H1 (cell line): ENCODE results near the gene CNOT6L. TPM values are rescaled to one million over a fixed set of nuclear protein-coding genes. Genes with fewer than 3 reads are reported as not detected.

ENCODE experiments used
- CTCF ChIA-PET: fragments of 300-600 bp; sonication (Branson Sonifier 250); formaldehyde crosslinking; loops from one replicate; lab custom pipeline; 2021; ENCODE audit not compliant: partially characterized antibody; lab: Charles Lee
- POLR2A ChIA-PET: fragments of 300-600 bp; sonication (Branson Sonifier 250); formaldehyde crosslinking; loops from one replicate; lab custom pipeline; 2021; ENCODE audit warnings: inconsistent platforms; ENCODE audit not compliant: partially characterized antibody; lab: Charles Lee
- DNase-seq, 2 experiments: peaks; one replicate each; pipeline versions ENCODE4 v3.0.0 to v3.0.0-alpha.2; 2010 to 2022; ENCODE audit warnings: low spot score in 2 of 2, low read depth in 1 of 2, mixed read lengths in 1 of 2
- FAIRE-seq: peaks from 2 replicates; lab custom pipeline; 2011; peaks lifted over from hg19 to GRCh38; lab: Jason Lieb, UNC
- H2AFZ ChIP-seq: 2 replicates; pipeline ENCODE4 v1.8.1; 2012; ENCODE audit warnings: low read length, inconsistent platforms
- H2AK5ac ChIP-seq: 2 replicates; pipeline ENCODE4 v1.6.1; 2013; ENCODE audit warnings: low read depth, low read length
- H2BK120ac ChIP-seq: replicated peaks from 2 replicates; pipeline ENCODE3; 2013; ENCODE audit warnings: low read depth, low read length, inconsistent platforms
- H2BK12ac ChIP-seq: 2 replicates; pipeline ENCODE4 v1.6.1; 2013; ENCODE audit warnings: low read depth, low read length
- H2BK15ac ChIP-seq: 2 replicates; pipeline ENCODE4 v1.6.1; 2013; ENCODE audit warnings: low read length
- H2BK20ac ChIP-seq: 2 replicates; pipeline ENCODE4 v1.6.1; 2013; ENCODE audit warnings: low read length
- H2BK5ac ChIP-seq: 2 replicates; pipeline ENCODE4 v1.6.1; 2013; ENCODE audit warnings: low read depth, low read length
- H3K14ac ChIP-seq: 2 replicates; pipeline ENCODE4 v1.6.1; 2013; ENCODE audit warnings: inconsistent platforms; ENCODE audit not compliant: insufficient read length
- H3K18ac ChIP-seq: 2 replicates; pipeline ENCODE4 v1.6.1; 2013; ENCODE audit warnings: low read length; ENCODE audit errors: extremely low read depth
- H3K23ac ChIP-seq: 2 replicates; pipeline ENCODE4 v1.6.1; 2013; ENCODE audit warnings: inconsistent platforms; ENCODE audit not compliant: insufficient read length
- H3K23me2 ChIP-seq: 2 replicates; pipeline ENCODE4 v1.6.1; 2013; ENCODE audit warnings: low read depth, low read length
- H3K27ac ChIP-seq: 2 replicates; pipeline ENCODE4 v1.6.1; 2011; ENCODE audit warnings: low read depth, low read length, inconsistent platforms
- H3K27me3 ChIP-seq, 4 experiments: replicated peaks in 1 of 4; 1 replicate in 1 of 4; 2 replicates in 3 of 4; pipeline versions ENCODE4 v1.6.1 to v1.8.1; 2011 to 2013; ENCODE audit warnings: low read length in 3 of 4, mild to moderate bottlenecking in 3 of 4, inconsistent platforms in 2 of 4, mixed read lengths in 2 of 4, moderate library complexity in 1 of 4; ENCODE audit not compliant: control insufficient read depth in 3 of 4, insufficient read depth in 3 of 4; ENCODE audit errors: extremely low read depth in 1 of 4
- H3K36me3 ChIP-seq, 4 experiments: 2 replicates each; pipeline versions ENCODE4 v1.6.1 to v1.8.1; 2011 to 2013; ENCODE audit warnings: mild to moderate bottlenecking in 4 of 4, low read length in 3 of 4, moderate library complexity in 2 of 4, control low read depth in 1 of 4, inconsistent platforms in 1 of 4; ENCODE audit not compliant: insufficient read depth in 4 of 4, control insufficient read depth in 2 of 4
- H3K4ac ChIP-seq: replicated peaks from 2 replicates; pipeline ENCODE3; 2013; ENCODE audit warnings: low read length, low read depth, mixed read lengths, inconsistent platforms; ENCODE audit not compliant: insufficient read length
- H3K4me1 ChIP-seq, 4 experiments: replicated peaks in 1 of 4; 1 replicate in 1 of 4; 2 replicates in 3 of 4; pipeline versions ENCODE4 v1.6.1 to v1.8.1; 2011 to 2013; ENCODE audit warnings: low read length in 3 of 4, inconsistent platforms in 2 of 4, mixed read lengths in 1 of 4; ENCODE audit not compliant: insufficient read depth in 4 of 4, control insufficient read depth in 3 of 4
- H3K4me2 ChIP-seq, 2 experiments: 2 replicates each; pipeline versions ENCODE4 v1.6.1 to v1.8.1; 2011 to 2013; ENCODE audit warnings: low read depth in 2 of 2, low read length in 2 of 2, control low read depth in 1 of 2, inconsistent platforms in 1 of 2, mild to moderate bottlenecking in 1 of 2; ENCODE audit not compliant: insufficient read depth in 1 of 2
- H3K4me3 ChIP-seq, 4 experiments: fragments of 200-600, 300-600 bp in 1 of 4; sonication (generic), shearing (Covaris generic), sonication (Bioruptor Twin) in 1 of 4; 2 replicates each; pipeline versions ENCODE4 v1.5.1 to v1.8.1; 2011 to 2016; ENCODE audit warnings: low read length in 4 of 4, low read depth in 3 of 4, control low read depth in 2 of 4, inconsistent platforms in 2 of 4, mild to moderate bottlenecking in 2 of 4, mixed read lengths in 1 of 4, moderate library complexity in 1 of 4; ENCODE audit not compliant: insufficient read depth in 2 of 4; ENCODE audit errors: extremely low read depth in 1 of 4
- H3K56ac ChIP-seq: replicated peaks from 2 replicates; pipeline ENCODE3; 2013; ENCODE audit warnings: low read depth, mild to moderate bottlenecking, mixed read lengths, low read length, inconsistent platforms; ENCODE audit not compliant: insufficient read length
- H3K79me1 ChIP-seq: 2 replicates; pipeline ENCODE4 v1.6.1; 2013; ENCODE audit warnings: low read depth, low read length, control low read depth
- H3K79me2 ChIP-seq, 2 experiments: 2 replicates each; pipeline versions ENCODE4 v1.6.1 to v1.8.1; 2012 to 2013; ENCODE audit warnings: low read length in 2 of 2, mild to moderate bottlenecking in 2 of 2, inconsistent platforms in 1 of 2; ENCODE audit not compliant: insufficient read depth in 2 of 2, control insufficient read depth in 1 of 2
- H3K9ac ChIP-seq, 4 experiments: replicated peaks in 1 of 4; 1 replicate in 1 of 4; 2 replicates in 3 of 4; pipeline versions ENCODE4 v1.6.1 to v1.8.1; 2011 to 2013; ENCODE audit warnings: low read depth in 3 of 4, low read length in 3 of 4, control low read depth in 2 of 4, mild to moderate bottlenecking in 2 of 4, moderate library complexity in 2 of 4, inconsistent platforms in 1 of 4; ENCODE audit errors: extremely low read depth in 1 of 4
- H3K9me3 ChIP-seq, 2 experiments: 2 replicates each; pipeline versions ENCODE4 v1.6.1 to v1.8.1; 2012 to 2013; ENCODE audit warnings: mild to moderate bottlenecking in 2 of 2, moderate library complexity in 2 of 2, control low read depth in 1 of 2, inconsistent platforms in 1 of 2, low read depth in 1 of 2, low read length in 1 of 2, mixed read lengths in 1 of 2; ENCODE audit not compliant: insufficient read depth in 2 of 2
- H4K20me1 ChIP-seq, 2 experiments: replicated peaks in 1 of 2; 2 replicates each; pipeline versions ENCODE3 to v1.8.1; 2011 to 2013; ENCODE audit warnings: inconsistent platforms in 2 of 2, low read length in 2 of 2, mild to moderate bottlenecking in 1 of 2; ENCODE audit not compliant: insufficient read depth in 2 of 2, control insufficient read depth in 1 of 2
- H4K5ac ChIP-seq: 2 replicates; pipeline ENCODE4 v1.6.1; 2013; ENCODE audit warnings: low read length, low read depth, mixed read lengths, inconsistent platforms; ENCODE audit not compliant: insufficient read length
- H4K8ac ChIP-seq: 2 replicates; pipeline ENCODE4 v1.8.0; 2013; ENCODE audit warnings: mild to moderate bottlenecking, moderate library complexity, low read length, inconsistent platforms; ENCODE audit not compliant: insufficient read depth; ENCODE audit errors: extremely low read depth
- H4K91ac ChIP-seq: replicated peaks from 2 replicates; pipeline ENCODE3; 2013; ENCODE audit warnings: low read length, mixed read lengths, inconsistent platforms; ENCODE audit not compliant: insufficient read length
- BACH1 ChIP-seq: IDR thresholded peaks from 2 replicates; pipeline ENCODE4 v1.6.1; 2012; ENCODE audit warnings: low read length, improper control_type of control experiment
- CHD2 ChIP-seq: IDR thresholded peaks from 2 replicates; pipeline ENCODE4 v1.6.1; 2012; ENCODE audit warnings: low read length, improper control_type of control experiment
- CREB1 ChIP-seq: IDR thresholded peaks from 2 replicates; pipeline ENCODE4 v1.6.1; 2012; ENCODE audit warnings: inconsistent platforms
- EGR1 ChIP-seq: IDR thresholded peaks from 2 replicates; pipeline ENCODE4 v1.6.1; 2011; ENCODE audit warnings: low read depth, low read length, borderline replicate concordance
- HDAC2 ChIP-seq, 2 experiments: fragments of 300-600 bp in 1 of 2; sonication (generic) in 1 of 2; IDR thresholded peaks; 2 replicates each; pipeline ENCODE4 v1.6.1; 2011 to 2012; ENCODE audit warnings: low read depth in 2 of 2, low read length in 2 of 2, mild to moderate bottlenecking in 2 of 2, moderate library complexity in 2 of 2, borderline replicate concordance in 1 of 2, inconsistent platforms in 1 of 2
- KDM4A ChIP-seq: IDR thresholded peaks from one replicate; pipeline ENCODE4 v1.7.1; 2012; ENCODE audit warnings: low read depth, mild to moderate bottlenecking, moderate library complexity, low read length, inconsistent platforms; ENCODE audit not compliant: severe bottlenecking
- NANOG ChIP-seq: IDR thresholded peaks from 2 replicates; pipeline ENCODE4 v1.6.1; 2011; ENCODE audit warnings: low read length, low read depth, mild to moderate bottlenecking, inconsistent platforms; ENCODE audit not compliant: insufficient read depth, poor library complexity, severe bottlenecking
- POU5F1 ChIP-seq: IDR thresholded peaks from 2 replicates; pipeline ENCODE4 v1.6.1; 2011; ENCODE audit warnings: low read depth, mild to moderate bottlenecking, low read length, moderate library complexity
- RFX5 ChIP-seq: IDR thresholded peaks from 2 replicates; pipeline ENCODE4 v1.6.1; 2011; ENCODE audit warnings: low read depth, low read length, improper control_type of control experiment, borderline replicate concordance
- RNF2 ChIP-seq: fragments of 200-900, 300-1000 bp; sonication (generic); IDR thresholded peaks from 2 replicates; pipeline ENCODE4 v1.7.1; 2016; ENCODE audit warnings: borderline replicate concordance, low read depth, mild to moderate bottlenecking, antibody characterized with exemption, low read length; ENCODE audit not compliant: poor library complexity, severe bottlenecking; ENCODE audit errors: missing control alignments
- SP1 ChIP-seq: IDR thresholded peaks from 2 replicates; pipeline ENCODE4 v1.6.1; 2011; ENCODE audit warnings: low read depth, low read length
- SP2 ChIP-seq: IDR thresholded peaks from 2 replicates; pipeline ENCODE4 v1.6.1; 2012; ENCODE audit warnings: mild to moderate bottlenecking, low read length, inconsistent platforms
- SP4 ChIP-seq: IDR thresholded peaks from 2 replicates; pipeline ENCODE4 v1.6.1; 2012; ENCODE audit warnings: low read length, inconsistent platforms
- TAF7 ChIP-seq: optimal IDR thresholded peaks from 2 replicates; pipeline ENCODE3; 2011; ENCODE audit warnings: low read depth, mild to moderate bottlenecking, inconsistent platforms, low read length, moderate library complexity, borderline replicate concordance
- WGBS, 2 experiments: shearing (Covaris generic) in 1 of 2; methylation state at CpG; one replicate each; pipeline versions ENCODE4 v1.1.6 to v1.1.7; 2013 to 2015; ENCODE audit warnings: low lambda C conversion rate in 2 of 2, mixed read lengths in 2 of 2, inconsistent platforms in 1 of 2, low coverage in 1 of 2, missing lambda C conversion rate in 1 of 2; ENCODE audit not compliant: insufficient replicate concordance in 2 of 2, insufficient coverage in 1 of 2, insufficient read length in 1 of 2; ENCODE audit errors: extremely low coverage in 1 of 2, missing lambda C conversion rate in 1 of 2; 5-methylcytosine and 5-hydroxymethylcytosine counted together
- polyA plus RNA-seq, 7 experiments: library from polyadenylated mRNA; depleted of rRNA in 3 of 7; stranded (reverse) in 5 of 7; unstranded in 2 of 7; fragments of >200 nt in 5 of 7; fragments of 200-250 nt in 2 of 7; gene quantifications; 1 replicate in 5 of 7; 2 replicates in 1 of 7; 4 replicates in 1 of 7; pipeline versions ENCODE4 v1.2.1 to v1.2.3, GENCODE V29; 2011 to 2013; ENCODE audit warnings: missing spikeins in 2 of 7, mixed read lengths in 2 of 7
- total RNA-seq: library from RNA; stranded (reverse); fragmentation: NEBNext Ultra II Directional; extraction: Animal tissue kit (Norgen Biotek cat#: 25700); gene quantifications from 2 replicates; pipeline ENCODE4 v1.2.1, GENCODE V29; 2021

The CNOT6L gene
- total and polyA plus RNA-seq, 2 of the 8 experiments (the other 6 are each of a cell fraction or from before 2014, with no cell fraction given), result 2.0 to 22.4 TPM

DNA sequence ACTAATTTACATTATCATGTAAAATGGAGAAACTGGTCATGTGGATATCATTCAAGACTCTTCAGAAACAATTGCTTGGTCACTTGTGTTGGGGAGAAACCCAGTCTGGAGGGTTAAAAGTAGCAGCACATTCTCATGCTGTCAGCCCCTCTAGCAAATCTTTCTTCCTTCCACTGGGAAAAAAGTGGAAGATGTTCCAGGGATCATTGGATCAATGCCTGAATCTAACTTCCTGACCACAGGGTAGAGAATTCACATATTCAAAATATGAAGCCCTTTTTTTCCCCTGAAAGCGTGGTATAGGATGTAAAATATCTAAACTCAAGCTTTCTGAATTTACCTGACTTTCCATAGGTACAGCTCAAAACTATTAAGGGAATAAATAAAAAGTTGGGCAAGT, 115.5 kb downstream of the CNOT6L start:
- Histone ChIP-seq H3K9me3 (no peaks in the 10 kb centered on the region), H3K4ac (no peak overlapping the region), H3K4me2 (no peak overlapping the region), H2BK120ac (no peak overlapping the region), H2BK12ac (no peak overlapping the region), H4K5ac (no peak overlapping the region), H3K36me3 (no peaks in the 10 kb centered on the region), H4K20me1 (no peaks in the 10 kb centered on the region), H2BK5ac (no peak overlapping the region), H3K14ac (no peak overlapping the region), H2BK15ac (no peak overlapping the region), H2AK5ac (no peak overlapping the region), H3K27ac (no peak overlapping the region), H3K23me2 (no peaks in the 10 kb centered on the region), H3K79me1 (no peaks in the 10 kb centered on the region), H2AFZ (no peak overlapping the region), H3K18ac (no peak overlapping the region), H3K27me3 (no peaks in the 10 kb centered on the region), H3K79me2 (no peaks in the 10 kb centered on the region), H4K91ac (no peak overlapping the region), H3K56ac (no peak overlapping the region), H3K23ac (no peak overlapping the region), H2BK20ac (no peak overlapping the region), H3K4me1 (peaks cover 0 to 4% (median 1%) of the 10 kb centered on the region in 4 experiments; a peak in 4 of 7 replicates), H3K9ac (no peak overlapping the region), H3K4me3 (no peak overlapping the region), H4K8ac (no peak overlapping the region)
- no peak for TF ChIP-seq NANOG
- TF ChIP-seq SP4, result no peak
- no peak for TF ChIP-seq RNF2
- TF ChIP-seq BACH1, result no peak
- no peak for TF ChIP-seq POU5F1
- no peak for TF ChIP-seq RFX5
- no peak for TF ChIP-seq EGR1
- TF ChIP-seq CHD2, result no peak
- TF ChIP-seq HDAC2 (IDR thresholded peaks at IDR 0.05; ENCODE audit: borderline replicate concordance in 1 of 2, low read depth in 2 of 2, low read length in 2 of 2), result no peak
- no peak for TF ChIP-seq KDM4A
- TF ChIP-seq TAF7, result no peak
- TF ChIP-seq SP2, result no peak
- no peak for TF ChIP-seq CREB1
- no peak for TF ChIP-seq SP1
- no peak for FAIRE-seq
- DNase-seq, result no peak
- ChIA-PET CTCF (no interaction called here), POLR2A (interaction anchor here (1.0 kb wide), 1 partner anchor 159 kb away, joined by 3 read pairs; the partner anchor contains the start of gene MRPL1)
- WGBS, 2 experiments, result 89% methylated on average over 1 of the region's 1 CpG; no CpG with 5 or more reads in 1 of the 2 experiments
